ENCODE measurements around the gene NFKBIB. TPM values are rescaled to one million over a fixed set of nuclear protein-coding genes. Genes with fewer than 3 reads are reported as not detected.
"Not testable (repeated sequence)": the region's sequence is repeated elsewhere in the genome, so short reads cannot be mapped to it uniquely, and the experiment has no call there.

Gene NFKBIB
- total and polyA plus RNA-seq, 5 experiments from 2014 or later = 7.9 to 25.2 (median 12.9) TPM

DNA sequence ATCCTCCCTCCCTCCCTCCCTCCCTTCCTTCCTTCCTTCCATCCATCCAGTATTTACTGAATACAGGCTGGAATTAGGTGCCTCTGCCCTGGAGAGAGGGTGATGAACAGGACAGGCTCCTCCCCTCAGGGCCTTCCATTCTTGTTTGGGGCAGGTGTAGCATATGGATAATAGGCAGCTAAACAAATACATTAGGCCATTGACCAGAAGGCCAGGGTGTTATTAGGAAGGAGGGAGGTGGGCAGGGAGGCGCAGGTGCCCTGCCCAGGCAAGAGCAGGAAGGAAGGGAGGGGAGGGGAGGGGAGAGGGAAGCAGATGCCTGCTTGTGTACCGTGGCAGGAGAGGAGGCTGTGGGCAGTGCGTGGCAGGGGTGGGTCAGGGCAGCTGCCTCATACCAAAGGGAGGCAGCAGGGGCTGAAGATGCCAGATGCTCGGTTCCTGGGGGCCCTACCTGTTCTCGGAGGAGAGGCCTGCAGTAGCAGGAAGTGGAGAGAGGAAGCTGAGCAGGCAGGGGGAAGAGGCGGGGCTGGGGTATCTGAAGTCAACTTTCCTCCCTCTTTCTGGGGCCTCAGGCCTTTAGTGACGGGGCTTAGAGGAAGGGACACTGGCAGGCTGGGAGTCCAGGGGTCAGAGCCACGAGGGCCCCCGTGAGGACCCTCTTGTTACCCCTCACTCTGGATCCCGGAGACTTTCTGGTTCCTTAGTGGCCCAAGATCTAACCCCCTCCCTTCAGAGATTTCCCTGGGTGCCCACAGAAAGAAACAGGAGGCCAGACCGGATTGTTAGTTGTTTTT is 21.8 kb upstream of the NFKBIB start, which contains the start of gene RINL:
TSS of gene RINL (minus strand) at position 495 of the 794 bp plus-strand sequence. CDS start 1,533 bp downstream, outside the sequence.
- Mint-ChIP-seq H3K27me3 (no peaks in the 10 kb centered on the region), H3K9me3 (no peaks in the 10 kb centered on the region), H3K27ac (peak within 1 kb of the TSS; percentile 97 to 99 (median 98)), H3K4me1 (peaks cover 21 to 53% (median 43%) of the 10 kb centered on the region in 4 donors), H3K4me3 (peak within 1 kb of the TSS; percentile 83 to 94 (median 88)), H3K36me3 (peaks cover 0 to 26% (median 4%) of the 10 kb centered on the region in 3 donors)
- peak; percentile 52 to 87 (median 67) for DNase-seq
- POLR2A ChIA-PET = interaction anchor here (0.5 to 7.1 kb wide), 24 partner anchors 8 to 564 kb away, joined by 3 to 65 read pairs (median 6); partner anchors contain the start of genes ECH1, EIF3K, FAM98C and HNRNPL
- ATAC-seq = peak; percentile 94 to 95

DNA sequence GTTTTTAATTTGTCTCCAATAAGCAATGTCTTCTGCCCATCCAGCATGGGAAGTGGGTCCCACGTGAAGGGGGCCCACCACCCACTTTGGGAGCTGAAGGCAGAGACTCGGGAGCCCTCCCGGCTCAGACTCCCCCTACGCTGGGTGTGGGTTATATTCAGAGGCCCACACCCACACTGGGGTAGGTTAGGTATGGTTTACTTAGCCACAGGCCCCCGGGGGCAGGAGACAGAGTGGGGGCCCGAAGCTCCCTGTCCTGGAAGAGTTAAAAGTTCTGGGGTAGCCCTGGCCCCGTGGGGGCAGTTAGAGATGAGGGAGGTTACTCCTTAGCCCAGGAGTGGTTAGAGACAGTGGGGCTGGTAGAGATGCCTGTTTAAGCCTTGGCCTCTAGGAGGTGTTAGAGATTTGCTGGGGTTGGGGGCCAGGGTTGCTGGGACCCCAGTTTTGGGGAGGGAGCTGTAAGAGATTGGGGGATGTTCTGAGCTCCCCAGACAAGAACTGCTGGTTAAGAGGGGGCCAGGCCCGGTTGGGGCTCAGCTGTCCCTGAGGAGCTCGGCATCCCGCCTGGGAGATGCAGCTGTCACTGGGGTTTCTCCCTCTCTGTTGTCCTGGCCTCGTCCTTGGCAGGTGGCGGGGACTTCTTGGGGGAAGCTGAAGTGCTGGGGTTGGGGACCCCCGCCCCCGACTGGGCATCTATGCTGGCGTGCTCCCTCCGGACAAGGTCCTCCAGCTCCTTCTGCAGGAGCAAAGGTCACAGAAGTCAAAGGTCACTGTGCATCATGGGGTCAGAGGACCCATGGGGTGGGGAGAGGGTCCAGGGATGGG is 21.0 kb upstream of the NFKBIB start:
- POLR2A ChIA-PET = interaction anchor here (0.5 to 7.1 kb wide), 21 partner anchors 8 to 564 kb away, joined by 3 to 65 read pairs (median 7); partner anchors contain the start of genes ECH1, FAM98C, HNRNPL and MRPS12
- H3K4me1 Mint-ChIP-seq = peaks cover 18 to 48% (median 38%) of the 10 kb centered on the region in 4 donors
- no peaks in the 10 kb centered on the region for H3K27me3 Mint-ChIP-seq
- no peaks in the 10 kb centered on the region for H3K9me3 Mint-ChIP-seq
- ATAC-seq = peak; percentile 41 to 43
- no peak for DNase-seq
- H3K27ac Mint-ChIP-seq = peak overlapping the region; percentile 97 to 99 (median 98)
- peaks cover 0 to 23% (median 0%) of the 10 kb centered on the region in 3 donors for H3K36me3 Mint-ChIP-seq
- peak overlapping the region; percentile 83 to 94 (median 88) for H3K4me3 Mint-ChIP-seq

DNA sequence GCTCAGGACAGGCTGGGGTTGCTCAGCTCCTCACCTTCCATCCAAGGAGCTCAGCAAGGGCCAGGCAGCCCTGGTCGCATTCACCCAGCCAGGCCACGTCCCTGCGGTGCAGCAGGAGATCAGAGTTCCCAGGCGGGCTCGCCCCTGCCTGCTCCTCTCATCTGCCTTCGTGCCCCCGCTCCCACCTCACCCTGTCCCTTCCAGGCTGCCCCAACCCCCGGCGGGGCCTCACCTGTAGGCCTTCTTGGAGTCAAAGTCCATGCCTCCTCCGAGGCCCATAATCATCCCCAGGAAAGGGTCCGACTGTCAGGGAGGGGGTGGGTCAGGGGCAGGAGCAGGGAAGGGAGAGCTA is 20.4 kb upstream of the NFKBIB start:
- Mint-ChIP-seq H3K27me3 (no peaks in the 10 kb centered on the region), H3K9me3 (no peaks in the 10 kb centered on the region), H3K36me3 (peaks cover 0 to 20% (median 0%) of the 10 kb centered on the region in 3 donors), H3K4me1 (peaks cover 18 to 47% (median 37%) of the 10 kb centered on the region in 4 donors), H3K27ac (peak overlapping the region; percentile 62 to 99 (median 98)), H3K4me3 (peak overlapping the region in 4 of 10 donors; percentile 10 to 91 (median 49))
- DNase-seq (no peak), ATAC-seq (no peak)
- POLR2A ChIA-PET = interaction anchor here (0.9 to 7.1 kb wide), 11 partner anchors 10 to 476 kb away, joined by 4 to 65 read pairs (median 12); partner anchors contain the start of genes ECH1, FAM98C, HNRNPL and NFKBIB

DNA sequence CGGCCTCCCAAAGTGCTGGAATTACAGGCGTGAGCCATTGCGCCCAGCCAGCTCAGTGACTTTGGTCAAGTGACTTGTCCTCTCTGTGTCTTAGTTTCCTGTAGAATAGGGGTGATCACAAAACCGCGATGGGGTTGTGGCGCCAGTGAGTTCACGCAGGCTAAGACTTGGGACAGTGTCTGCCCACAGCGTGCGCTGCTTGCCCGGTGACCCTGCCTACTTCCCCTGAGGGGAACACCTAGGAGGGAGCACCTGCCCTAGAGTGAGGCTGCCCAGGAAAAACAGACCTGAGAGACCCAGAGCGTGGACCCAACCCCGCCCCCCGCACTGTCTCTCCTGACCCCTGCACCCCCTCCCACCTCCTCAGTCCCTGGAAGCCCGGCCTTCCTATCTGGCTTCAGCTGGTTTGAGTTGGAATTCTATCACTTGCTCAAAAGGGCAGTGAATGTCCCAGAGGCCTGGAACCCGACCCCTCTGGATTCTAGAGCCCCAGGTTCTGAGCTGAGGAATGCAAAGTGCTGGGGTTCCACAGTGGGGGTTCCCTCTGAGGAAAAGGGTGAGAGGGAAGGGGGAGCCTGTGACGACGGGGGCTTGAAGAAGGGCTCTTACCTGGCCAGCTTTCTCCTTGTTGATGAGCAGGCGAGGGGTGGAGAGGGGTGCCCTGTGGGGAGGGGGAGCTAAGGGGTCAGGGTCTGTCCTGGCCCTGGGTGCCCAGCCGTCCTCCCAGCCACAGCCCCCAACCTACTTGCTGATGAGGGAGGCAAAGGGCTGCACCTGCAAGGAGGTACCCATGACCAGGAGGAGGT is 19.5 kb upstream of the NFKBIB start:
- DNase-seq (no peak), ATAC-seq (no peak)
- peak overlapping the region in 8 of 10 donors; percentile 11 to 67 (median 44) for H3K4me3 Mint-ChIP-seq
- peak overlapping the region; percentile 73 to 99 (median 87) for H3K27ac Mint-ChIP-seq
- POLR2A ChIA-PET = interaction anchor here (0.6 to 7.1 kb wide), 7 partner anchors 11 to 477 kb away, joined by 3 to 65 read pairs (median 11); partner anchors contain the start of gene FAM98C
- H3K27me3 Mint-ChIP-seq = no peaks in the 10 kb centered on the region
- peaks cover 0 to 20% (median 0%) of the 10 kb centered on the region in 3 donors for H3K36me3 Mint-ChIP-seq
- peaks cover 18 to 47% (median 37%) of the 10 kb centered on the region in 4 donors for H3K4me1 Mint-ChIP-seq
- H3K9me3 Mint-ChIP-seq = no peaks in the 10 kb centered on the region

DNA sequence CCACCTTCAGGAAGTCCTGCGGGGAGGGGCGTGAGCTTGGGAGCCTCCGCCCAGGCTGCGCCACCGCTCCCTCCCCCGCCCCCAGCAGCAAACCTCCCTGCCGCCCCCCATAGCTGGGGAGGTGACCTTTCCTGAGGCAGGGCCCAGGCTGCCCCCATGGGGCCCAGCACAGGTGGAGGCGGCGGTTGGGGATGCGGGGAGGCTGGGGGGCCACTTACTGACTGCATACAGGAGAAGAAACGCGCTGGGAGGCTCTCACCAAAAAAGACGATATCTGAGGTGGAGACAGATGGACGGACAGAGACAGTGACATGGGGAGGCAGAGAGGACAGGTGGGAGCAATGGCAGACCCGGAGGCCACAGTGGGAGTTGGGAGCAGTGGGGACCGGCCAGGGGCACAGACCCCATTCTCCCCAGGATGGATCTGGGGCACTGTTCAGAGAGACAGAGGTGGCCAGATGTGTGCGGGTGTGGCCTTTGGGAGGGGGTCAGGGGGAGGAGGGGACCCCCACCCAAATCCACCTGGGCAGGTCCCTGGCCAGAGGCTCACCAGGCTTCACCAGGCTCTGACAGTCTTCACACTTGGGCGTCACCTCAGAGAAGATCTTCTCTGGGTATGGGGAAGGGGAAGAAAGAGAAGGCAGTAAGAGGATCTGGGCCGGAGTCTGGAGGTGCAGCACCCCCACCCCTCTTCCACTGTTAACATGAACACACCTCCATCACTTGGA is 18.7 kb upstream of the NFKBIB start:
- peak overlapping the region in 1 of 10 donors; percentile 51 for H3K4me3 Mint-ChIP-seq
- no peaks in the 10 kb centered on the region for H3K27me3 Mint-ChIP-seq
- no peaks in the 10 kb centered on the region for H3K9me3 Mint-ChIP-seq
- POLR2A ChIA-PET = interaction anchor here (0.6 to 5.5 kb wide), 4 partner anchors 11 to 296 kb away, joined by 3 to 44 read pairs (median 6); no protein-coding TSS in a partner anchor
- peak overlapping the region; percentile 56 to 91 (median 77) for H3K27ac Mint-ChIP-seq
- H3K36me3 Mint-ChIP-seq = peaks cover 0 to 17% (median 0%) of the 10 kb centered on the region in 3 donors
- DNase-seq (no peak), ATAC-seq (no peak)
- H3K4me1 Mint-ChIP-seq = peaks cover 18 to 43% (median 35%) of the 10 kb centered on the region in 4 donors

DNA sequence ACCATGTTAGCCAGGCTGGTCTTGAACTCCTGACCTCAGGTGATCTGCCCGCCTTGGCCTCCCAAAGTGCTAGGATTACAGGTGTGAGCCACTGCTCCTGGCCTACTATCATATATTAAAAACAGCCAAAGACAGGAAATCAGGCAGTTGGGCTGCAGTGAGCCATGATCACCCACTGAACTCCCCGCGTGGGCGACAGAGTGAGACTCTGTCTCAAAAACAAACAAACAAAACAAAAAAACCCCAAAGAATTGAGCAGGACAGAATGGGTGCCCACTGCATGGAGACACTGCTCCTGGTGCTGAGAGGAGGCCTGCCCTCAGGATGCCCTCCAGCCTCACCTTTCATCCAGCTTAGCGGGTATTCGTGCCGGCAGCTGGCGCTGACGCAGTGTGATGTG is 16.5 kb upstream of the NFKBIB start:
- Mint-ChIP-seq H3K27me3 (no peaks in the 10 kb centered on the region), H3K4me1 (peaks cover 6 to 28% (median 17%) of the 10 kb centered on the region in 4 donors), H3K4me3 (no peak overlapping the region), H3K27ac (peak overlapping the region in 5 of 10 donors; percentile 21 to 85 (median 72)), H3K36me3 (peaks cover 0 to 14% (median 0%) of the 10 kb centered on the region in 3 donors), H3K9me3 (no peaks in the 10 kb centered on the region)
- DNase-seq (no peak), ATAC-seq (no peak)
- POLR2A ChIA-PET = interaction anchor here (1.6 kb wide), 1 partner anchor 19 kb away, joined by 5 read pairs; no protein-coding TSS in a partner anchor

DNA sequence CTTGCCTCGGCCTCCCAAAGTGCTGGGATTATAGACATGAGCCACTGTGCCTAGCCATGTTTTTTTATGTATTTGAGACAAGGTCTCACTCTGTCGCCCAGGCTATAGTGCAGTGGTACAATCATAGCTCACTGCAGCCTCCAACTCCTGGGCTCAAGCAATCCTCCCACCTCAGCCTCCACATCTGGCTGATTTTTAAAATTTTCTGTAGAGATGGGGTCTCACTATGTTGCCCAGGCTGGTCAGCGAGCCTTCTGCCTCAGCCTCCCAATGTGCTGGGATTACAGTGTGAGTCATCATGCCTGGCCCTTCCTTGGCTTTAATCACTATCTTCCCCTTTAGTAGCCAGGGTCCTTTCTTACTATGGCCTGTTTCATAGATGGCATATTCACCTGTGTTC is 15.1 kb upstream of the NFKBIB start:
- not testable (repeated sequence) for H3K4me3 Mint-ChIP-seq, ATAC-seq, DNase-seq, H3K9me3 Mint-ChIP-seq, H3K27me3 Mint-ChIP-seq
- peaks cover 0 to 19% (median 6%) of the 10 kb centered on the region in 4 donors for H3K4me1 Mint-ChIP-seq
- peak overlapping the region in 3 of 10 donors; percentile 15 to 65 (median 43) for H3K27ac Mint-ChIP-seq
- peaks cover 0 to 22% (median 5%) of the 10 kb centered on the region in 3 donors for H3K36me3 Mint-ChIP-seq
- POLR2A ChIA-PET = interaction anchor here (0.8 kb wide), 1 partner anchor 72 kb away, joined by 3 read pairs; the partner anchor contains the start of gene LGALS4

DNA sequence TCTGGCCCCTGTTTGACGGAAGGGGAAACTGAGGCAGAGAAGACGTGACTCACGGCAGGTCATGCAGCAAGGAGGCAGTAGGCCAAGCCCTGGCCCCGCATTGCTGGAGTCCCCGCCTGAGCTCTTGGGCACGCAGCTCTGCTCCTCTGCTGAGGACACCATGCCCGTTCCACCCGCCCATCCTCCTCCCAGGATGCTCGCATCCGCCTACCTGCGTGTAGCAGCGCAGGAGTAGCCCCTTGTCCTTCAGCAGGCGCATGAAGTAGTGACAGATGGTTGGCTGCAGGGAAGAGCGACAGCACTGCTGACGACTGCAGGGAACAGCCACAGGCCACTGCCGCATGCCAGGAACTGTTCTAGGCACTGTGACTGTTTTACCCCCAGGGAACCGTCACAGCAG is 10.9 kb upstream of the NFKBIB start:
- H3K4me1 Mint-ChIP-seq = peaks cover 0 to 7% (median 2%) of the 10 kb centered on the region in 4 donors
- no peak for ATAC-seq

DNA sequence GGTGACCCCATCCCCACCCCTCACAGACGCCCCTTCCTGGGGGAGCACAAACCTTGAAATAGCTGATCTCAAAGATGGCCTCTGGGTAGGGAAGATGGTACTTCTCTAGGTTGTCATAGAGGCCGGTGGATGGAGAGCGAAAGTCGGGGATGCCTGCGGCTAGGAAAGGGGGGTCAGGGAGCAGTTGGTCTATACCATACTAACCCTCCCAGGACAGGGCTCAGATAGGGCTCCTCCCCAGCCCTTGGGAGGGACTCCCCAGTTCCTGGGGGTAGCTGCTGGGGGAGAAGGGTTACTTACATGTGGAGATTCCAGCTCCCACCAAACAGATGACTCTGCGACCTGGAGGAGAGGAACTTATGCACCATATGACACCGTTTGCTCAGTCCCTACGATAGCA is 10.0 kb upstream of the NFKBIB start:
- Mint-ChIP-seq H3K4me3 (no peak overlapping the region), H3K9me3 (no peaks in the 10 kb centered on the region), H3K27ac (no peak overlapping the region), H3K27me3 (no peaks in the 10 kb centered on the region), H3K4me1 (peaks cover 3 to 11% (median 5%) of the 10 kb centered on the region in 4 donors), H3K36me3 (peaks cover 0 to 30% (median 5%) of the 10 kb centered on the region in 3 donors)
- POLR2A ChIA-PET = interaction anchor here (0.6 kb wide), 1 partner anchor 15 kb away, joined by 4 read pairs; no protein-coding TSS in a partner anchor
- ATAC-seq = no peak
- no peak for DNase-seq

More for the DNA sequence above, 10.9 kb upstream of the NFKBIB start:
- Mint-ChIP-seq H3K36me3 (peaks cover 0 to 25% (median 5%) of the 10 kb centered on the region in 3 donors), H3K4me3 (no peak overlapping the region), H3K9me3 (no peaks in the 10 kb centered on the region), H3K27ac (no peak overlapping the region), H3K27me3 (no peaks in the 10 kb centered on the region)
- POLR2A ChIA-PET = interaction anchor here (1.9 kb wide), 1 partner anchor 119 kb away, joined by 6 read pairs; no protein-coding TSS in a partner anchor
- DNase-seq = no peak

DNA sequence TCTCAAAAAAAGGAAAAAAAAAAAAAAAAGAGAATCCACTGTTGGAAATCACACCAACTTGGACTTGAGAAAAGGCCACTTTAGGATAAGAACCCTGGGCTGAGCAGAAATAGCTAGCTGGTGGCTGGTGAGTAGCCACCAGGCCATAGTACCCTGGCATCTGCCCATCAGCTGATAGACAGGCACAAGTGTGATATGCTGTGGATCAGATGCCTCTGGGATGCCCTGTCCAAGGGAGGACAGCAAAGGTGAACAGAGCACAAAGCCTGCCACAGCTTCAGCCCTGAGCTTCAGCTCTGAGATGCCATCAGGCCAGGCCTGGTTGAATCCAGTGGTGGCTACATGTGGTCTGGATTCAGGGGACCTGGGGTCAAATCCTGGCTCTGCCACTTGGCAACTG is 9.1 kb upstream of the NFKBIB start:
- no peak overlapping the region for H3K27ac Mint-ChIP-seq
- ATAC-seq (no peak), DNase-seq (no peak)
- POLR2A ChIA-PET = no interaction called here
- H3K9me3 Mint-ChIP-seq = no peaks in the 10 kb centered on the region
- H3K4me3 Mint-ChIP-seq = no peak overlapping the region
- H3K36me3 Mint-ChIP-seq = peaks cover 0 to 31% (median 5%) of the 10 kb centered on the region in 3 donors
- peaks cover 4 to 13% (median 9%) of the 10 kb centered on the region in 4 donors for H3K4me1 Mint-ChIP-seq
- no peaks in the 10 kb centered on the region for H3K27me3 Mint-ChIP-seq

DNA sequence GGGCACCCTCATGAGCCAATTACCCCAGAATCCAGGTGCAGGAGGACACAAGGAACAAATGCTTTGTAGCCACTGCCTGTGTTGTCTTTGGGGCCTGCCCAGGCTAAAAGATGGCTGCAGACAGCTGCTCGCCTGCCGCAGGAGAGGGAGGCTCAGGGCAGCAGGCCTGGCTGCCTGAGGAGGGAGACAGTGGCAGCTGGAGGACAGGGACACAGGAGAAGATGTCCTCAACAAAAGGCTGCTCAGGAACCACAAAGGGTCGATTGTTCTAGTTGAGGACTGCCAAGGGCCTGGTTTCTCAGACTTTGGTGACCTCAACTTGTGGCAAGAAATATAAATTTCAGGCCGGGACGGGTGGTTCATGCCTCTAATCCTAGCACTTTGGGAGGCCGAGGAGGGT is 8.0 kb upstream of the NFKBIB start:
- H3K4me3 Mint-ChIP-seq = no peak overlapping the region
- peaks cover 4 to 16% (median 11%) of the 10 kb centered on the region in 4 donors for H3K4me1 Mint-ChIP-seq
- DNase-seq = no peak
- POLR2A ChIA-PET = interaction anchor here (1.3 kb wide), 1 partner anchor 22 kb away, joined by 3 read pairs; no protein-coding TSS in a partner anchor
- ATAC-seq = no peak
- H3K27ac Mint-ChIP-seq = no peak overlapping the region
- peaks cover 0 to 31% (median 5%) of the 10 kb centered on the region in 3 donors for H3K36me3 Mint-ChIP-seq
- H3K9me3 Mint-ChIP-seq = no peaks in the 10 kb centered on the region
- H3K27me3 Mint-ChIP-seq = no peaks in the 10 kb centered on the region

Measured in naive thymus-derived CD8-positive, alpha-beta T cell (primary cell).